GM12878 (cell line): ENCODE measurements around the gene MAIP1. TPM values are rescaled to one million over a fixed set of nuclear protein-coding genes. Genes with fewer than 3 reads are reported as not detected.

Experiments
- ATAC-seq: fragments of 200-7000 bp; cut with Tn5 transposase; 3 replicates; pipeline ENCODE4 v1.9.1; 2020; ENCODE audit warnings: mild to moderate bottlenecking, moderate library complexity
- BruUV-seq: library from RNA; stranded (reverse); fragments of 400-500 nt; replicated peaks from 2 replicates; lab custom pipeline; 2021; lab: Mats Ljungman, UMichigan
- CTCF ChIA-PET: fragments of 300-600 bp; sonication (Branson Sonifier 250); formaldehyde crosslinking; extraction: SDS; loops from one replicate; lab custom pipeline; 2021; ENCODE audit warnings: inconsistent platforms; lab: Yijun Ruan, JAX
- POLR2A ChIA-PET: fragments of 350-600 bp; formaldehyde crosslinking; extraction: SDS; loops from one replicate; lab custom pipeline; 2021; ENCODE audit warnings: inconsistent platforms; lab: Charles Lee
- RAD21 ChIA-PET: fragments of 300-600 bp; sonication (Branson Sonifier 250); formaldehyde crosslinking; loops from one replicate; lab custom pipeline; 2023; ENCODE audit warnings: antibody characterized with exemption; ENCODE audit not compliant: unreplicated experiment; lab: Charles Lee
- SMC1A ChIA-PET: fragments of 300-600 bp; sonication (Branson Sonifier 250); formaldehyde crosslinking; loops from one replicate; lab custom pipeline; 2023; ENCODE audit not compliant: unreplicated experiment, uncharacterized antibody; lab: Charles Lee
- DNase-seq: peaks from one replicate; pipeline ENCODE4 v3.0.0-alpha.2; 2011; ENCODE audit warnings: low read depth, low spot score
- FAIRE-seq: peaks from 3 replicates; lab custom pipeline; 2011; peaks lifted over from hg19 to GRCh38; lab: Jason Lieb, UNC
- H2AFZ ChIP-seq: 2 replicates; pipeline ENCODE4 v1.6.0; 2011; ENCODE audit warnings: low read depth, low read length, control low read depth; ENCODE audit not compliant: control insufficient read depth
- H3K27ac ChIP-seq: 2 replicates; pipeline ENCODE4 v1.5.1; 2011; ENCODE audit warnings: control low read depth; ENCODE audit not compliant: control insufficient read depth, insufficient read depth
- H3K27me3 ChIP-seq, 2 experiments: replicated peaks in 1 of 2; 2 replicates each; pipeline versions ENCODE4 v1.6.0 to v1.6.1; 2011; ENCODE audit warnings: low read length in 1 of 2; ENCODE audit not compliant: control insufficient read depth in 2 of 2, insufficient read depth in 2 of 2
- H3K36me3 ChIP-seq, 2 experiments: 2 replicates each; pipeline ENCODE4 v1.5.1; 2011; ENCODE audit warnings: low read length in 1 of 2; ENCODE audit not compliant: control insufficient read depth in 2 of 2, insufficient read depth in 2 of 2
- H3K4me1 ChIP-seq: 2 replicates; pipeline ENCODE4 v1.6.1; 2011; ENCODE audit warnings: mild to moderate bottlenecking, low read length, moderate library complexity, mixed read lengths; ENCODE audit not compliant: control insufficient read depth, insufficient read depth
- H3K4me2 ChIP-seq: 2 replicates; pipeline ENCODE4 v1.6.0; 2011; ENCODE audit warnings: control low read depth; ENCODE audit not compliant: control insufficient read depth, insufficient read depth
- H3K4me3 ChIP-seq: fragments of 200-600 bp; sonication (generic); 2 replicates; pipeline ENCODE4 v1.5.1; 2016
- H3K79me2 ChIP-seq: 2 replicates; pipeline ENCODE4 v1.6.0; 2011; ENCODE audit warnings: low read length; ENCODE audit not compliant: control insufficient read depth, insufficient read depth
- H3K9ac ChIP-seq: 2 replicates; pipeline ENCODE4 v1.8.0; 2011; ENCODE audit warnings: low read length, control low read depth, mixed read lengths; ENCODE audit not compliant: control insufficient read depth, insufficient read depth
- H3K9me3 ChIP-seq: replicated peaks from 3 replicates; pipeline ENCODE4 v1.5.1; 2011; ENCODE audit warnings: mild to moderate bottlenecking, low read length; ENCODE audit not compliant: control insufficient read depth, insufficient read depth
- H4K20me1 ChIP-seq: 2 replicates; pipeline ENCODE4 v1.6.0; 2011; ENCODE audit not compliant: control insufficient read depth, insufficient read depth
- BRCA1 ChIP-seq: IDR thresholded peaks from 2 replicates; pipeline ENCODE4 v1.6.1; 2011; ENCODE audit warnings: low read depth, low read length, improper control_type of control experiment
- EED ChIP-seq: sonication (generic); IDR thresholded peaks from 2 replicates; pipeline ENCODE4 v1.6.1; 2016; ENCODE audit warnings: antibody characterized with exemption, low read depth
- IKZF1 ChIP-seq: fragments of 450-650 bp; conservative IDR thresholded peaks from 2 replicates; pipeline ENCODE4 v1.6.1; 2017; ENCODE audit warnings: antibody characterized with exemption, mild to moderate bottlenecking
- IRF4 ChIP-seq: IDR thresholded peaks from 2 replicates; pipeline ENCODE4 v1.6.1; 2011; ENCODE audit warnings: low read depth, low read length
- JUNB ChIP-seq: IDR thresholded peaks from 2 replicates; pipeline ENCODE4 v1.6.1; 2016; ENCODE audit warnings: antibody characterized with exemption, mild to moderate bottlenecking
- NBN ChIP-seq: fragments of 450-650 bp; IDR thresholded peaks from 2 replicates; pipeline ENCODE4 v1.6.1; 2016
- NR2C1 ChIP-seq: fragments of 450-650 bp; IDR thresholded peaks from 2 replicates; pipeline ENCODE4 v1.6.1; 2017; ENCODE audit warnings: antibody characterized with exemption, mild to moderate bottlenecking, moderate library complexity
- NR2F1 ChIP-seq: fragments of 450-650 bp; conservative IDR thresholded peaks from 2 replicates; pipeline ENCODE4 v1.6.1; 2017; ENCODE audit warnings: mild to moderate bottlenecking
- POLR2AphosphoS5 ChIP-seq: IDR thresholded peaks from 2 replicates; pipeline ENCODE4 v1.6.1; 2011; ENCODE audit warnings: mild to moderate bottlenecking, low read length, inconsistent platforms
- STAT3 ChIP-seq: IDR thresholded peaks from 2 replicates; pipeline ENCODE4 v1.6.1; 2011; ENCODE audit warnings: low read depth, low read length, improper control_type of control experiment
- TBL1XR1 ChIP-seq: IDR thresholded peaks from 2 replicates; pipeline ENCODE4 v1.6.1; 2012; ENCODE audit warnings: low read depth, low read length, improper control_type of control experiment
- WGBS: methylation state at CpG from one replicate; pipeline ENCODE4 v1.1.6; 2016; ENCODE audit warnings: low lambda C conversion rate; ENCODE audit not compliant: insufficient replicate concordance, insufficient coverage; ENCODE audit errors: missing lambda C conversion rate; 5-methylcytosine and 5-hydroxymethylcytosine counted together
- in situ Hi-C: fragments of 300-500 bp; cut with MboI; formaldehyde crosslinking; loops from 9 replicates; pipeline ENCODE4 v1.14.3; 2018; ENCODE audit warnings: mixed read lengths
- intact Hi-C: fragments of 100-400 bp; cut with micrococcal nuclease; formaldehyde crosslinking; loops from one replicate; pipeline ENCODE4 v1.14.2; 2022; ENCODE audit not compliant: unreplicated experiment
- polyA plus RNA-seq, 11 experiments: library from polyadenylated mRNA; depleted of rRNA in 4 of 11; unstranded in 6 of 11; stranded (reverse) in 5 of 11; fragments of >200 nt; fragmentation: Nextera tagmentation in 4 of 11; fragmentation: Illumina TruSeq in 1 of 11; extraction: Ambion mirVana in 4 of 11; extraction: Trizol in 1 of 11; gene quantifications; 1 replicate in 1 of 11; 2 replicates in 10 of 11; pipeline versions ENCODE4 v1.2.1 to v1.2.3, GENCODE V29; 2011 to 2016; ENCODE audit warnings: inconsistent platforms in 2 of 11, missing spikeins in 2 of 11, low read depth in 1 of 11
- total RNA-seq, 4 experiments: library from RNA; depleted of rRNA in 3 of 4; stranded (reverse); fragments of >200 nt in 3 of 4; fragmentation: Illumina TruSeq in 1 of 4; extraction: Trizol in 1 of 4; gene quantifications; 2 replicates each; pipeline versions ENCODE4 v1.2.1 to v1.2.3, GENCODE V29; 2013 to 2021
- TF ChIP-seq, protein P1 (sequence below): fragments of 450-650 bp; IDR thresholded peaks from 2 replicates; pipeline ENCODE4 v1.6.1; 2017; ENCODE audit warnings: mild to moderate bottlenecking, moderate library complexity
- TF ChIP-seq, protein P2 (sequence below): fragments of 450-650 bp; IDR thresholded peaks from 2 replicates; pipeline ENCODE4 v1.6.1; 2016; ENCODE audit warnings: mild to moderate bottlenecking

MAIP1 gene
- total and polyA plus RNA-seq, 10 of the 15 experiments (the other 5 are each of a cell fraction or from before 2014, with no cell fraction given), result 5.4 to 41.4 (median 25.4) TPM

GRCh38 chr2:200003444-200003843, 48.1 kb downstream of the MAIP1 start:
- Histone ChIP-seq H2AFZ (no peak overlapping the region), H3K79me2 (no peaks in the 10 kb centered on the region), H3K4me3 (no peak overlapping the region), H3K27me3 (no peaks in the 10 kb centered on the region; a peak in 1 of 4 replicates), H3K27ac (no peak overlapping the region), H3K9ac (no peak overlapping the region)
- in situ Hi-C loops, result no loop called here
- ChIA-PET CTCF (interaction anchor here (1.0 kb wide), 1 partner anchor 19 kb away, joined by 3 read pairs; no protein-coding TSS in a partner anchor), POLR2A (no interaction called here)
- no peak for ATAC-seq
- TF ChIP-seq, protein P1, sequence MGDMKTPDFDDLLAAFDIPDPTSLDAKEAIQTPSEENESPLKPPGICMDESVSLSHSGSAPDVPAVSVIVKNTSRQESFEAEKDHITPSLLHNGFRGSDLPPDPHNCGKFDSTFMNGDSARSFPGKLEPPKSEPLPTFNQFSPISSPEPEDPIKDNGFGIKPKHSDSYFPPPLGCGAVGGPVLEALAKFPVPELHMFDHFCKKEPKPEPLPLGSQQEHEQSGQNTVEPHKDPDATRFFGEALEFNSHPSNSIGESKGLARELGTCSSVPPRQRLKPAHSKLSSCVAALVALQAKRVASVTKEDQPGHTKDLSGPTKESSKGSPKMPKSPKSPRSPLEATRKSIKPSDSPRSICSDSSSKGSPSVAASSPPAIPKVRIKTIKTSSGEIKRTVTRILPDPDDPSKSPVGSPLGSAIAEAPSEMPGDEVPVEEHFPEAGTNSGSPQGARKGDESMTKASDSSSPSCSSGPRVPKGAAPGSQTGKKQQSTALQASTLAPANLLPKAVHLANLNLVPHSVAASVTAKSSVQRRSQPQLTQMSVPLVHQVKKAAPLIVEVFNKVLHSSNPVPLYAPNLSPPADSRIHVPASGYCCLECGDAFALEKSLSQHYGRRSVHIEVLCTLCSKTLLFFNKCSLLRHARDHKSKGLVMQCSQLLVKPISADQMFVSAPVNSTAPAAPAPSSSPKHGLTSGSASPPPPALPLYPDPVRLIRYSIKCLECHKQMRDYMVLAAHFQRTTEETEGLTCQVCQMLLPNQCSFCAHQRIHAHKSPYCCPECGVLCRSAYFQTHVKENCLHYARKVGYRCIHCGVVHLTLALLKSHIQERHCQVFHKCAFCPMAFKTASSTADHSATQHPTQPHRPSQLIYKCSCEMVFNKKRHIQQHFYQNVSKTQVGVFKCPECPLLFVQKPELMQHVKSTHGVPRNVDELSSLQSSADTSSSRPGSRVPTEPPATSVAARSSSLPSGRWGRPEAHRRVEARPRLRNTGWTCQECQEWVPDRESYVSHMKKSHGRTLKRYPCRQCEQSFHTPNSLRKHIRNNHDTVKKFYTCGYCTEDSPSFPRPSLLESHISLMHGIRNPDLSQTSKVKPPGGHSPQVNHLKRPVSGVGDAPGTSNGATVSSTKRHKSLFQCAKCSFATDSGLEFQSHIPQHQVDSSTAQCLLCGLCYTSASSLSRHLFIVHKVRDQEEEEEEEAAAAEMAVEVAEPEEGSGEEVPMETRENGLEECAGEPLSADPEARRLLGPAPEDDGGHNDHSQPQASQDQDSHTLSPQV, result no peak
- no peak for TF ChIP-seq NBN
- TF ChIP-seq EED, result no peak
- TF ChIP-seq IKZF1, result no peak
- TF ChIP-seq, protein P2, sequence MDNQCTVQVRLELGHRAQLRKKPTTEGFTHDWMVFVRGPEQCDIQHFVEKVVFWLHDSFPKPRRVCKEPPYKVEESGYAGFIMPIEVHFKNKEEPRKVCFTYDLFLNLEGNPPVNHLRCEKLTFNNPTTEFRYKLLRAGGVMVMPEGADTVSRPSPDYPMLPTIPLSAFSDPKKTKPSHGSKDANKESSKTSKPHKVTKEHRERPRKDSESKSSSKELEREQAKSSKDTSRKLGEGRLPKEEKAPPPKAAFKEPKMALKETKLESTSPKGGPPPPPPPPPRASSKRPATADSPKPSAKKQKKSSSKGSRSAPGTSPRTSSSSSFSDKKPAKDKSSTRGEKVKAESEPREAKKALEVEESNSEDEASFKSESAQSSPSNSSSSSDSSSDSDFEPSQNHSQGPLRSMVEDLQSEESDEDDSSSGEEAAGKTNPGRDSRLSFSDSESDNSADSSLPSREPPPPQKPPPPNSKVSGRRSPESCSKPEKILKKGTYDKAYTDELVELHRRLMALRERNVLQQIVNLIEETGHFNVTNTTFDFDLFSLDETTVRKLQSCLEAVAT, result no peak
- no peak for TF ChIP-seq NR2F1
- no peak for TF ChIP-seq IRF4
- no peak for TF ChIP-seq POLR2AphosphoS5
- no peak for TF ChIP-seq STAT3
- TF ChIP-seq NR2C1, result no peak
- TF ChIP-seq TBL1XR1, result no peak
- TF ChIP-seq JUNB, result no peak
- no peak for TF ChIP-seq BRCA1
- TF ChIP-seq, all 136 proteins: peak for 0
- H3K36me3 ChIP-seq, result no peaks in the 10 kb centered on the region
- DNase-seq, result no peak
- no peaks in the 10 kb centered on the region for H3K9me3 ChIP-seq
- H3K4me1 ChIP-seq, result no peaks in the 10 kb centered on the region
- no peaks in the 10 kb centered on the region for H4K20me1 ChIP-seq
- H3K4me2 ChIP-seq, result no peak overlapping the region
- SMC1A ChIA-PET, result interaction anchor here (0.7 kb wide), 1 partner anchor 12 kb away, joined by 3 read pairs; no protein-coding TSS in a partner anchor
- no TSS peak for BruUV-seq
- no peak for FAIRE-seq
- RAD21 ChIA-PET, result no interaction called here
- intact Hi-C loops, result no loop called here
- WGBS, result 0% methylated on average over 1 of the region's 1 CpG
